B cell (primary cell): ENCODE measurements around the gene METTL26. TPM values are rescaled to one million over a fixed set of nuclear protein-coding genes. Genes with fewer than 3 reads are reported as not detected.

Source experiments
- ATAC-seq: fragments of 200-7000 bp; cut with Tn5 transposase; one replicate; pipeline ENCODE4 v1.10.0; 2021; ENCODE audit warnings: low read depth, mild to moderate bottlenecking, moderate number of reproducible peaks, moderate library complexity
- CTCF ChIA-PET: fragments of 350-600 bp; sonication (Branson Sonifier 250); formaldehyde crosslinking; loops from one replicate; lab custom pipeline; 2021; ENCODE audit warnings: antibody characterized with exemption, inconsistent platforms; lab: Charles Lee
- POLR2A ChIA-PET: fragments of 350-600 bp; sonication (Branson Sonifier 250); formaldehyde crosslinking; loops from one replicate; lab custom pipeline; 2021; ENCODE audit warnings: antibody characterized with exemption; lab: Charles Lee
- DNase-seq: peaks from one replicate; pipeline ENCODE4 v3.0.0; 2013
- H2AFZ ChIP-seq: 2 replicates; pipeline ENCODE4 v1.6.1; 2012; ENCODE audit warnings: mild to moderate bottlenecking, low read depth, low read length; ENCODE audit not compliant: insufficient read depth, poor library complexity, severe bottlenecking
- H3K27ac ChIP-seq, 2 donors: 1 replicate in 1 of 2; 2 replicates in 1 of 2; pipeline ENCODE4 v1.5.1; 2012 to 2013; ENCODE audit warnings: low read length in 2 of 2, mild to moderate bottlenecking in 2 of 2, moderate library complexity in 1 of 2
- H3K27me3 ChIP-seq, 4 experiments: fragments of 200-600 bp in 1 of 4; sonication (generic) in 1 of 4; replicated peaks in 1 of 4; 1 replicate in 2 of 4; 2 replicates in 2 of 4; pipeline versions ENCODE4 v1.6.1 to v1.7.0; 2013 to 2016; ENCODE audit warnings: low read length in 3 of 4, mild to moderate bottlenecking in 2 of 4, mixed read lengths in 1 of 4, moderate library complexity in 1 of 4; ENCODE audit not compliant: insufficient read depth in 4 of 4, control insufficient read depth in 3 of 4; ENCODE audit errors: control extremely low read depth in 1 of 4
- H3K36me3 ChIP-seq, 2 experiments: replicated peaks in 1 of 2; 1 replicate in 1 of 2; 2 replicates in 1 of 2; pipeline versions ENCODE4 v1.6.1 to v1.7.1; 2013; ENCODE audit warnings: low read length in 1 of 2; ENCODE audit not compliant: insufficient read depth in 2 of 2, control insufficient read depth in 1 of 2; ENCODE audit errors: control extremely low read depth in 1 of 2, extremely low read depth in 1 of 2
- H3K4me1 ChIP-seq, 2 donors: fragments of 200-600 bp in 1 of 2; sonication (generic) in 1 of 2; 1 replicate in 1 of 2; 2 replicates in 1 of 2; pipeline versions ENCODE4 v1.5.1 to v1.6.1; 2013 to 2017; ENCODE audit warnings: low read length in 2 of 2; ENCODE audit not compliant: control insufficient read depth in 2 of 2, insufficient read depth in 2 of 2
- H3K4me2 ChIP-seq: replicated peaks from 2 replicates; pipeline ENCODE3; 2012; ENCODE audit warnings: mild to moderate bottlenecking, low read depth, low read length; ENCODE audit not compliant: poor library complexity, severe bottlenecking
- H3K4me3 ChIP-seq, 5 experiments: fragments of 200-600 bp in 1 of 5; sonication (generic) in 1 of 5; 1 replicate in 3 of 5; 2 replicates in 2 of 5; pipeline versions ENCODE4 v1.5.1 to v1.7.0; 2011 to 2016; ENCODE audit warnings: low read length in 4 of 5, mild to moderate bottlenecking in 4 of 5, low read depth in 2 of 5, control low read depth in 1 of 5, moderate library complexity in 1 of 5; ENCODE audit not compliant: insufficient read depth in 1 of 5; ENCODE audit errors: control extremely low read depth in 1 of 5, extremely low read depth in 1 of 5
- H3K79me2 ChIP-seq: fragments of 200-600 bp; sonication (generic); one replicate; pipeline ENCODE4 v1.6.0; 2016; ENCODE audit warnings: low read length; ENCODE audit not compliant: control insufficient read depth, insufficient read depth
- H3K9ac ChIP-seq: fragments of 200-600 bp; sonication (generic); 2 replicates; pipeline ENCODE4 v1.6.1; 2017; ENCODE audit warnings: mild to moderate bottlenecking, low read length, moderate library complexity
- H3K9me3 ChIP-seq, 3 donors: one replicate each; pipeline versions ENCODE4 v1.6.1 to v1.7.1; 2013; ENCODE audit warnings: low read length in 2 of 3; ENCODE audit not compliant: control insufficient read depth in 2 of 3, insufficient read depth in 1 of 3; ENCODE audit errors: control extremely low read depth in 1 of 3
- H4K20me1 ChIP-seq: 2 replicates; pipeline ENCODE4 v1.6.0; 2012; ENCODE audit warnings: mild to moderate bottlenecking, low read length; ENCODE audit not compliant: insufficient read depth, control insufficient read depth, poor library complexity, severe bottlenecking
- H3K27ac Mint-ChIP-seq: one replicate; pipeline ENCODE4 v1.8.0; 2021; ENCODE audit warnings: mixed read lengths
- H3K27me3 Mint-ChIP-seq: one replicate; pipeline ENCODE4 v1.8.0; 2021; ENCODE audit warnings: mixed read lengths
- H3K4me1 Mint-ChIP-seq: one replicate; pipeline ENCODE4 v1.8.0; 2021; ENCODE audit warnings: mixed read lengths
- H3K4me3 Mint-ChIP-seq: one replicate; pipeline ENCODE4 v1.8.0; 2021; ENCODE audit warnings: mixed read lengths
- H3K9me3 Mint-ChIP-seq: one replicate; pipeline ENCODE4 v1.8.0; 2022; ENCODE audit warnings: mixed read lengths; ENCODE audit not compliant: insufficient read depth
- EZH2 ChIP-seq: IDR thresholded peaks from 2 replicates; pipeline ENCODE4 v1.6.1; 2012; ENCODE audit warnings: borderline replicate concordance, low read depth, mild to moderate bottlenecking, moderate library complexity, low read length; ENCODE audit not compliant: insufficient read depth, poor library complexity, severe bottlenecking
- WGBS: methylation state at CpG from one replicate; pipeline ENCODE4 v1.1.5; 2013; ENCODE audit warnings: missing lambda C conversion rate; ENCODE audit not compliant: insufficient coverage; 5-methylcytosine and 5-hydroxymethylcytosine counted together
- intact Hi-C: fragments of 100-400 bp; cut with micrococcal nuclease; formaldehyde crosslinking; loops from one replicate; pipeline ENCODE4 v1.10.0; 2022
- polyA plus RNA-seq: library from polyadenylated mRNA; depleted of rRNA; stranded (reverse); fragments of >200 nt; gene quantifications from 2 replicates; pipeline ENCODE4 v1.2.3, GENCODE V29; 2012
- total RNA-seq, 2 donors: library from RNA; stranded (reverse); fragments of 120-200 nt in 1 of 2; gene quantifications; 1 replicate in 1 of 2; 2 replicates in 1 of 2; pipeline versions ENCODE4 v1.2.3 to v1.2.4, GENCODE V29; 2013 to 2022
- TF ChIP-seq, protein P1 (sequence below): fragments of 200-600 bp; IDR thresholded peaks from one replicate; pipeline ENCODE4 v1.8.0; 2022; ENCODE audit warnings: antibody characterized with exemption, mild to moderate bottlenecking

METTL26 gene
- total and polyA plus RNA-seq, 2 donors (not counting 1 experiment from before 2014, with no cell fraction given): 56.6 to 140 TPM

DNA sequence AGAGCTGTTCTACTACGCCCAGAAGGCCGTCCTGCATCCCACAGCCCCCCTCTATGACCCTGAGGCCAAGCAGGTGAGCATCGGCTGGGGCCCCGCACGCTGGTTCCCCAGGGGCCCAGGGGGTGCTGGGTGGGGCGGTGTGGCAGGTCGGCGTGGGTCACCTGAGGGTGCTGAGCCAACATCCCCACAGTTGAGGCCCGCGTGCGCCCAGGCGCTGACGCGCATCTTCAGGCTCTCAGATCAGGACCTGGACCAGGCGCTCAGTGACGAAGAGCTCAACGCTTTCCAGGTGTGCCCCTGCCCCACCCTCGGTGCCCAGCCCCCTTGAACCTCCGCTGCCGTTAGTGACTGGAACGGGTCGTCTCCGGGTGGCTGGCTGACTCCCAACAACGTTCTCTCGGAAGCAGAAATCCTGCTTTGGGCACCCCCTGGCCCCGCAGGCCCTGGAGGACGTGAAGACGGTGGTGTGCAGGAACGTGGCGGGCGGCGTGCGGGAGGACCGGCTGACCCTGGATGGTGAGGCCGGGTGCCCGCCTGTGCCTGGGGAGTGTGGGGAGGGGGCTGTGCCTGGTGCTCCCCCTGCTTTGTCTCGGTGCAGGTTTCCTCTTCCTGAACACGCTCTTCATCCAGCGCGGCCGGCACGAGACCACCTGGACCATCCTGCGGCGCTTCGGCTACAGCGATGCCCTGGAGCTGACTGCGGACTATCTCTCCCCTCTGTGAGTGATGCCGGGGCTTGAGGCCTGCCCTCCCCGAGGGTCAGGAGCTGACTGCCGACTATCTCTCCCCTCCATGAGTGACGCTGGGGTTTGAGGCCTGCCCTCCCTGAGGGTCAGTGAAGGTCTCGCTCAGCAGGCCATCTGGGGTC is 34.6 kb upstream of the METTL26 start:
- Histone ChIP-seq H4K20me1 (peaks cover 31% of the 10 kb centered on the region), H3K79me2 (peaks cover 5% of the 10 kb centered on the region), H3K27ac (no peak overlapping the region), H3K36me3 (peaks cover 0 to 31% of the 10 kb centered on the region in 2 experiments), H3K4me2 (no peak overlapping the region), H3K4me1 (peaks cover 21 to 31% of the 10 kb centered on the region in 2 donors), H3K9me3 (no peaks in the 10 kb centered on the region), H3K27me3 (peaks cover 0 to 9% (median 4%) of the 10 kb centered on the region in 4 experiments), H3K9ac (no peak overlapping the region), H3K4me3 (no peak overlapping the region), H2AFZ (no peak overlapping the region)
- no peak for TF ChIP-seq EZH2
- TF ChIP-seq, protein P1, sequence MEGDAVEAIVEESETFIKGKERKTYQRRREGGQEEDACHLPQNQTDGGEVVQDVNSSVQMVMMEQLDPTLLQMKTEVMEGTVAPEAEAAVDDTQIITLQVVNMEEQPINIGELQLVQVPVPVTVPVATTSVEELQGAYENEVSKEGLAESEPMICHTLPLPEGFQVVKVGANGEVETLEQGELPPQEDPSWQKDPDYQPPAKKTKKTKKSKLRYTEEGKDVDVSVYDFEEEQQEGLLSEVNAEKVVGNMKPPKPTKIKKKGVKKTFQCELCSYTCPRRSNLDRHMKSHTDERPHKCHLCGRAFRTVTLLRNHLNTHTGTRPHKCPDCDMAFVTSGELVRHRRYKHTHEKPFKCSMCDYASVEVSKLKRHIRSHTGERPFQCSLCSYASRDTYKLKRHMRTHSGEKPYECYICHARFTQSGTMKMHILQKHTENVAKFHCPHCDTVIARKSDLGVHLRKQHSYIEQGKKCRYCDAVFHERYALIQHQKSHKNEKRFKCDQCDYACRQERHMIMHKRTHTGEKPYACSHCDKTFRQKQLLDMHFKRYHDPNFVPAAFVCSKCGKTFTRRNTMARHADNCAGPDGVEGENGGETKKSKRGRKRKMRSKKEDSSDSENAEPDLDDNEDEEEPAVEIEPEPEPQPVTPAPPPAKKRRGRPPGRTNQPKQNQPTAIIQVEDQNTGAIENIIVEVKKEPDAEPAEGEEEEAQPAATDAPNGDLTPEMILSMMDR: no peak
- H3K4me3 Mint-ChIP-seq: no peak overlapping the region
- WGBS: 96% methylated on average over 50 of the region's 52 CpGs
- H3K27me3 Mint-ChIP-seq: peaks cover 6% of the 10 kb centered on the region
- no peak overlapping the region for H3K27ac Mint-ChIP-seq
- no peaks in the 10 kb centered on the region for H3K9me3 Mint-ChIP-seq
- H3K4me1 Mint-ChIP-seq: peaks cover 18% of the 10 kb centered on the region
- ChIA-PET CTCF (interaction anchor here (1.0 kb wide), 1 partner anchor 99 kb away, joined by 3 read pairs; no protein-coding TSS in a partner anchor), POLR2A (no interaction called here)
- intact Hi-C loops: no loop called here
- ATAC-seq: no peak
- no peak for DNase-seq

- Histone ChIP-seq H4K20me1 (peaks cover 31% of the 10 kb centered on the region), H3K27me3 (peaks cover 0 to 2% (median under 1%) of the 10 kb centered on the region in 4 experiments), H3K9me3 (no peaks in the 10 kb centered on the region), H3K4me2 (no peak overlapping the region), H2AFZ (no peak overlapping the region), H3K4me3 (no peak overlapping the region), H3K9ac (no peak overlapping the region), H3K4me1 (peaks cover 15 to 25% of the 10 kb centered on the region in 2 donors), H3K79me2 (peaks cover 5% of the 10 kb centered on the region), H3K36me3 (peaks cover 0 to 31% of the 10 kb centered on the region in 2 experiments), H3K27ac (no peak overlapping the region)
- H3K9me3 Mint-ChIP-seq: no peaks in the 10 kb centered on the region
- POLR2A ChIA-PET: no interaction called here
- H3K27me3 Mint-ChIP-seq: no peaks in the 10 kb centered on the region
- DNase-seq (no peak), ATAC-seq (no peak)
- 98% methylated on average over 13 of the region's 13 CpGs for WGBS
- peak overlapping the region; percentile 86 for H3K4me3 Mint-ChIP-seq
- CTCF ChIA-PET: no interaction called here
- H3K4me1 Mint-ChIP-seq: peaks cover 10% of the 10 kb centered on the region
- intact Hi-C loops: loop anchor here (2.0 to 5.0 kb wide), 2 partner anchors 15 to 277 kb away; partner anchors contain the start of gene JMJD8
- no peak overlapping the region for H3K27ac Mint-ChIP-seq
- TF ChIP-seq, protein P1: no peak
- no peak for TF ChIP-seq EZH2
Measured at GRCh38 chr16:669666-670065, 33.6 kb upstream of the METTL26 start.
